Endodermal cell (in vitro differentiated cells): ENCODE data around the gene BRI3BP. TPM values are rescaled to one million over a fixed set of nuclear protein-coding genes. Genes with fewer than 3 reads are reported as not detected.

Source experiments
- DNase-seq: peaks from one replicate; pipeline ENCODE4 v3.0.0-alpha.2; 2017
- H3K27ac ChIP-seq: 2 replicates; pipeline ENCODE4 v1.5.1; 2013; ENCODE audit warnings: mild to moderate bottlenecking, low read depth, low read length, moderate library complexity
- H3K27me3 ChIP-seq: 2 replicates; pipeline ENCODE4 v1.6.1; 2013; ENCODE audit warnings: mild to moderate bottlenecking, low read length, moderate library complexity; ENCODE audit not compliant: insufficient read depth, control insufficient read depth, poor library complexity, severe bottlenecking
- H3K36me3 ChIP-seq: 2 replicates; pipeline ENCODE4 v1.7.0; 2013; ENCODE audit warnings: mild to moderate bottlenecking, low read length, moderate library complexity; ENCODE audit not compliant: control insufficient read depth, insufficient read depth
- H3K4me1 ChIP-seq: one replicate; pipeline ENCODE4 v1.7.0; 2013; ENCODE audit warnings: low read length; ENCODE audit not compliant: control insufficient read depth, insufficient read depth
- H3K4me3 ChIP-seq: 2 replicates; pipeline ENCODE4 v1.5.1; 2013; ENCODE audit warnings: mild to moderate bottlenecking, low read length, moderate library complexity
- H3K9ac ChIP-seq: 2 replicates; pipeline ENCODE4 v1.6.1; 2013; ENCODE audit warnings: mild to moderate bottlenecking, low read length, moderate library complexity; ENCODE audit not compliant: poor library complexity, severe bottlenecking; ENCODE audit errors: extremely low read depth
- H3K9me3 ChIP-seq: 2 replicates; pipeline ENCODE4 v1.6.1; 2013; ENCODE audit warnings: mild to moderate bottlenecking, low read length, moderate library complexity; ENCODE audit not compliant: control insufficient read depth
- H3K27ac Mint-ChIP-seq: 2 replicates; pipeline ENCODE4 v1.8.0; 2020; ENCODE audit warnings: mixed read lengths
- H3K27me3 Mint-ChIP-seq: 2 replicates; pipeline ENCODE4 v1.8.0; 2021; ENCODE audit warnings: mild to moderate bottlenecking, mixed read lengths; ENCODE audit not compliant: insufficient read depth
- H3K36me3 Mint-ChIP-seq: 2 replicates; pipeline ENCODE4 v1.8.0; 2020; ENCODE audit warnings: low read depth, mixed read lengths
- H3K4me1 Mint-ChIP-seq: 2 replicates; pipeline ENCODE4 v1.8.0; 2020; ENCODE audit warnings: mixed read lengths
- H3K4me3 Mint-ChIP-seq: 2 replicates; pipeline ENCODE4 v1.8.0; 2020; ENCODE audit warnings: mild to moderate bottlenecking, moderate library complexity, mixed read lengths
- H3K9me3 Mint-ChIP-seq: 2 replicates; pipeline ENCODE4 v1.8.0; 2020; ENCODE audit warnings: mild to moderate bottlenecking, mixed read lengths
- CTCF ChIP-seq: fragments of 200-600 bp; sonication (generic); conservative IDR thresholded peaks from 2 replicates; pipeline ENCODE4 v1.5.0; 2021; ENCODE audit warnings: antibody characterized with exemption, mild to moderate bottlenecking
- WGBS, 2 experiments: methylation state at CpG; one replicate each; pipeline versions ENCODE4 v1.1.5 to v1.1.7; 2013; ENCODE audit warnings: missing lambda C conversion rate in 2 of 2, mixed read lengths in 1 of 2; ENCODE audit not compliant: insufficient coverage in 1 of 2, insufficient read length in 1 of 2; 5-methylcytosine and 5-hydroxymethylcytosine counted together
- total RNA-seq, 2 donors: library from RNA; stranded (reverse); fragmentation: NEBNext Ultra II Directional in 1 of 2; extraction: Animal tissue kit (Norgen Biotek cat#: 25700) in 1 of 2; gene quantifications; 2 replicates in 1 of 2; 3 replicates in 1 of 2; pipeline ENCODE4 v1.2.1, GENCODE V29; 2021

The BRI3BP gene
- total RNA-seq, 2 donors from 2014 or later = 10.5 to 16.0 TPM

GRCh38 chr12:125004621-125005020 is 11.2 kb downstream of the BRI3BP start:
- Mint-ChIP-seq H3K36me3 (peaks cover 12% of the 10 kb centered on the region), H3K27ac (no peak overlapping the region), H3K27me3 (no peaks in the 10 kb centered on the region), H3K4me3 (no peak overlapping the region), H3K9me3 (no peaks in the 10 kb centered on the region), H3K4me1 (no peaks in the 10 kb centered on the region)
- Histone ChIP-seq H3K36me3 (no peaks in the 10 kb centered on the region), H3K4me3 (no peak overlapping the region), H3K4me1 (no peaks in the 10 kb centered on the region), H3K9me3 (no peaks in the 10 kb centered on the region), H3K27me3 (no peaks in the 10 kb centered on the region), H3K27ac (no peak overlapping the region), H3K9ac (no peak overlapping the region)
- no peak for DNase-seq
- no peak for TF ChIP-seq CTCF
- 94 to 95% methylated on average over 6 of the region's 6 CpGs for WGBS, 2 experiments

GRCh38 chr12:125005652-125006051 is 12.2 kb downstream of the BRI3BP start:
- Histone ChIP-seq H3K4me3 (no peak overlapping the region), H3K27ac (no peak overlapping the region)
- no peaks in the 10 kb centered on the region for H3K9me3 Mint-ChIP-seq

GRCh38 chr12:125006365-125006764 is 12.9 kb downstream of the BRI3BP start:
- Mint-ChIP-seq H3K4me3 (no peak overlapping the region), H3K36me3 (peaks cover 9% of the 10 kb centered on the region), H3K9me3 (no peaks in the 10 kb centered on the region), H3K27ac (no peak overlapping the region), H3K27me3 (no peaks in the 10 kb centered on the region), H3K4me1 (no peaks in the 10 kb centered on the region)
- Histone ChIP-seq H3K4me1 (no peaks in the 10 kb centered on the region), H3K27ac (no peak overlapping the region), H3K4me3 (no peak overlapping the region), H3K27me3 (no peaks in the 10 kb centered on the region), H3K36me3 (no peaks in the 10 kb centered on the region), H3K9me3 (no peaks in the 10 kb centered on the region), H3K9ac (no peak overlapping the region)
- TF ChIP-seq CTCF = no peak
- WGBS, 2 experiments = 89 to 93% methylated on average over 9 to 11 of the region's 11 CpGs
- no peak for DNase-seq

More at GRCh38 chr12:125005652-125006051, 12.2 kb downstream of the BRI3BP start:
- Mint-ChIP-seq H3K27me3 (no peaks in the 10 kb centered on the region), H3K4me3 (no peak overlapping the region), H3K27ac (peak overlapping the region; percentile 35), H3K4me1 (no peaks in the 10 kb centered on the region), H3K36me3 (peaks cover 10% of the 10 kb centered on the region)
- WGBS, 2 experiments = 93 to 96% methylated on average over 14 of the region's 14 CpGs
- no peak for DNase-seq
- Histone ChIP-seq H3K9ac (no peak overlapping the region), H3K36me3 (no peaks in the 10 kb centered on the region), H3K27me3 (no peaks in the 10 kb centered on the region), H3K9me3 (no peaks in the 10 kb centered on the region), H3K4me1 (no peaks in the 10 kb centered on the region)
- TF ChIP-seq CTCF = no peak
